HT-29 (cell line): ENCODE data around the gene CCDC102B. TPM values are rescaled to one million over a fixed set of nuclear protein-coding genes. Genes with fewer than 3 reads are reported as not detected.
"Not testable (repeated sequence)": the region's sequence is repeated elsewhere in the genome, so short reads cannot be mapped to it uniquely, and the experiment has no call there.

Experiments
- DNase-seq: peaks from one replicate; pipeline ENCODE4 v3.0.0-alpha.2; 2015; ENCODE audit warnings: low spot score
- total RNA-seq: library from RNA; depleted of rRNA; stranded (reverse); fragments of >200 nt; shearing (Covaris generic); gene quantifications from 2 replicates; pipeline ENCODE4 v1.2.3, GENCODE V29; 2014; rRNA removed

The CCDC102B gene
- not detected in 2 replicates for total RNA-seq

DNA sequence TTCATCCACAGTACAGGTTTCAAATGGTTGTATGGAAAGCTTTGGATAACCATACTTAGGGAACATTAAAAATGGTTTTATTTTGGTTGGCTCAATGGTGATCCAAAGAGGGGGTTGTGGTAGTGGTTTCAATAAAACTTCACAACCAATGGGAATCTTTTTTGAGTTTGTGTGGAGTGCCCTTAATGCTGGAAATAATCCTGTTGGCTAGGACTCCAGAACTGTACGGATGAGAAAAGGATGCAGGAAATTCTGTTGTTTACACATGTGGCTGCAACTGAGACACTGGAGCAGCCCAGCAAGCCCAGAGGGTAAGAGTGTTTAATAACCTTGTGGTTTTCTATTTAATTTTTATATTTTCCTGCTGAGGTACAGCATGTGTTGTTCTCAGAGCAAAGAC lies at the start of gene CCDC102B:
Gene CCDC102B, plus strand, starts transcription at position 210 of the 400 bp plus-strand sequence. CDS start 38,684 bp downstream, outside the sequence.
- DNase-seq, result no peak

DNA sequence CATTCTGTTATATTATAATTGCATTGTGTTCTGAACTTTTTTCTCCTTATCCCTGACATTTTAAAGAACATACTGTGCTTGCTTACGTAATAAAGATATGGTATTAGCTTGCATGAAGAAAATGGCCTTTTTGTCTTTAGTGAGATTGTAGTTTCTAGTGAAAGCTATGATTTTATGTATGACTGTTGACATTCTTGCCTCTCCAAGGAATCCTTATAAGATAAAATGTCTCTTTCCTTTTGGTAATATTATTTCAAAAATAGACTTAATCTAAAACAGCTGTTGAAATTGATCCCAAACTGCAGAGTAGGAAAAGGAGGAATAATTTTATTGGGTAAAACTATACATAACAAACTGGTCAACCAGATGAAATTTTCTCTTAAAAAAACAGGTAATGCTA lies 40.8 kb upstream of the CCDC102B start:
- DNase-seq, result no peak

DNA sequence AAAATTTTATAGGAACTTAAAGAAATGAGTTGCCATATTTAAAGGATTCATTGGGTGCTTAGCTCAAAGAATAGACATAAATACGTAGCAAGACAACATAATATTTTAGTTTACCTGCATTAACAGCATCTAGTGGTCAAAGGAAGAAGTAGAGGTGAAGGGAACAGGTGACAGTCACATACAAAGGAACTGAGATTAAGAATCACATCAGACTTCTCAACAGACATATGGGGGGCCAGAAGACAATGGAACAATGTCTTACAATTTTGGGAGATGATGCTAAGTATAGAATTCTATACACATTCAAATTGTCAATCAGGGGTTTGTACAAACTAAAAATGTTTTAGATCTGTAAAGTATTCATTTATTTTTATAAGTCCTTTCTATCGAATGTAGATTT lies 38.6 kb upstream of the CCDC102B start:
- DNase-seq, result no peak

DNA sequence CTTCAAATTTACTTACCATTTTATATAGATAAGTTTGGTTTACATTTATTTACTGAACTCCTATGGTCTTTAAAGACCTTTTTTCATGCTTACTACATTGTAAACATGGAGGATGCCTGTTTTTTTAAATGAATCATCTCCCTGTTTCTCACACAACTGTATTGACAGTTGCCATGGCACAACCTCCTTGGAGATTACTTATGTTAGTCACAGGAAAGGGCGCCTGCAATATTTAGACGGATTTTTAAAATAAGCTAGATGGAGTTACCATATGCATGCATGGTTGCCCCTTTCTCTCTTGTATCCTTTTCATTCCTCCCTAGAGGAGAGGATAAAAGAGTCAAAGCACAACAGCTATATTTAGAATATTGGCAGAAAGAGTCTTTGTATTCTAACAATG lies 34.8 kb upstream of the CCDC102B start:
- no peak for DNase-seq

DNA sequence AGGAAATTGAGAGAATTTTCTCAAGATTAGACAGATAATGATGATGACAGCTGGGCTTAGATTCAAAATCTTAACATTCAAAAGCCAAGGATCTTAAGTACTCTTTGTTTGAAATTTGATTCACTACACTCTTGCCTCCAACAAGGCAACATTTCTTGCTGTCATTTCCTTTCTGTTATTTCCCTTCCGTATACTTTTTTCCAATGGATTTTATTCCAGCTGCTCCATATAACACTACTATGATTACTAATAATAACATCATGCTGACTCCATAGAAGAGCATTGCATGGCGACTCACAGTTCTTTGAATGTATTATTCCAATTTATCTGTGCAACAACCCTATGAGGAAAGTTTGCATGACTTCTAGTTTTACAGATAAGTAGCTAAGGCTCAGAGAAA lies 33.9 kb upstream of the CCDC102B start:
- no peak for DNase-seq

DNA sequence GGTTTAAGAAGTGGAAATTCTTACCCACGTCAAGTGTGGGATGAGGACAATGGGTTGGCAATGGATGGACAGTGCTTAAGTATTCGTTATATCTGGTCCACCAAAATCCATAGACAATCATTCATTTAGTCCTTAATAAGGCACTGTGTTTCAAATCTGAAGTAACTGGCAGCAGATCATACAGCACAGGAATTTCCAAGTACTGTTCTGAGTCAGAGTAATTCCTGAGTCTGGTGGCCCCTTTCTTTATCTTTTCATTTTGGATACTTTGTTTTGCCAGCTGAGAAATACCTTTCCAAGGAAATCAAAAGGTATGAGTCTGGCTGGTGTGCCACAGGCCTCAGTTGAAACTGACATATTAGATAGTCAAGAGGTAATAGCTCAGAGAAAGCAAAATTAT lies 31.4 kb upstream of the CCDC102B start:
- DNase-seq, result no peak

DNA sequence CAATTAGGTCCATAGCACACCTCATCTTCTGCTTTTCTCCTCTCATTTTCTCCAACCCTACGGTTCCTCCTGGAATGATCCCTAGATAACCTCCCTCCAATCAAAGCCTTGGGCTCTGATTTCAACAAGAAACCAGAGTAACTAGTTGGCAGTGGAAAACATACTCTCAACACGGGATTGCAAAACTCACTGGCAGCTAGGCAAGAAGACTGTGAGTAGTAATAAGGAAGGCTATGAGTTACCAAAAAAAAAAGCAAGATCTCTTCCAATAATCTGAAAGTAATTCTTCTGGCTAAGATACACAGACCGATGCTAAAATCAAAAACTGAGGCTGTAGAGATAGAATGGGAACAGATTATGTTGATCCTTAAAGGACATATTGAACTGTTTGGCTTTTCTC lies 28.4 kb upstream of the CCDC102B start:
- no peak for DNase-seq

DNA sequence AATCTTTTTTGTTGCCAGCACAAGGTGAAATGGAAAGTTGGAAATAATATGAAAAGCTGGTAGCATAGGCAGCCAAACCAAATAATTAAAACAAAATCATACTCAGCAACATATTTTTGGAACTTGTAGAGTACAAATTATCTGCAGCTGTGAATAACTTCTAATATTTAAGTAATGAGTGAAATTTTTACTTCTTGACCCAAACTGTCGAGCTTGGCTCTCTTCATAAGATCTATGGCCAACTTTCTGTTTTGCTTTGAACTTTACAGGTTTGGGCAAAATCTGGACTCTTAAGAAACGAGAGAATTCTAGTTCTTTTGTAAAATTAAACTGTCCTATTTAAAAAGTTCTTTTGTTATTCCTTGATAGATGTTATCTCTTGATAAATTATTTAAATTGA lies 25.6 kb upstream of the CCDC102B start:
- no peak for DNase-seq

DNA sequence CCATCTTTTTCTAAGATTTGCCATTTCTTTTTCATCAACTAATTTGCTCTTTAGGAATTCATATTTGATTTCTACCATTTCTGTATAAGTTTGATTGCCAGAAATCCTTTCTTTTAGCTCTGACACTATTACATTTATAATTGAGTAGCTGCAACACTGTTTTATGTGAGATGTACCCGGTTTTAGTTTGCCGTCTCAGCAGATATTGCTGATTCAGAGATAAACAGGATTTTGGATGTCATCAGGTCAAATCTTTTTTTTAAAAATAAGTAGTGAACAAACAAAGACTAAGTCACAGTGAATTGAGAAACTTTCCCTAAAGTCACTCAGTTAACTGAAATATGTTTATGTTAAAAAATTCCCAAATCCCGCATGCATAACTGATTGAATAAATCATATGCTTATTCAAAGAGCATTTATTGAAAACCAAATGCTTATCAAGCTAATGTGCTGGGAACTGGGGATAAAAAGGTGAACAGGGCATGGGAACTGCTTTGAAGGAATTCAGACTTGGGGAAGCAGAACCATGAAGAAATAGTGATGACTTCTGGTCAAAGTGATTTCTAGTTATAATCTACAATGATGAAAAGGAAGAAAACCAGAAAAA lies 19.5 kb upstream of the CCDC102B start:
- DNase-seq, result no peak

DNA sequence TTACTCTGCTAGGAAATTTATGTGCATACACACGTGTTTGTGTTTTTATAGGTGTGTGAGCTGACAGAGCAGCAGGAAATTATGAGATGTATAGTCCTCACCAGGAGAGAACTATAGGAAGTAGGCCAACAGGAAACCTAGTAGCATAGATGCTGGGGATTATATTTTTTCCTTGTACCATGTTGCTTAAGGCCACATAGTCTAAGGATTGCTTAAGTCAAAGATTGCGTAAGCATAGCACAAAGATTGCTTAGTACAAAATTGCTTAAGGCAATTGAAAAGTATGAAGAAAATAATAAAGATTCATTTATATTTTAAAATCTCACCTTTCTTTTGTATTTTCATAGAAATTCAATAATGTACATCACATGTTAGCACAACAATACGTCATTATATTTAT lies 18.7 kb upstream of the CCDC102B start:
- DNase-seq, result no peak

DNA sequence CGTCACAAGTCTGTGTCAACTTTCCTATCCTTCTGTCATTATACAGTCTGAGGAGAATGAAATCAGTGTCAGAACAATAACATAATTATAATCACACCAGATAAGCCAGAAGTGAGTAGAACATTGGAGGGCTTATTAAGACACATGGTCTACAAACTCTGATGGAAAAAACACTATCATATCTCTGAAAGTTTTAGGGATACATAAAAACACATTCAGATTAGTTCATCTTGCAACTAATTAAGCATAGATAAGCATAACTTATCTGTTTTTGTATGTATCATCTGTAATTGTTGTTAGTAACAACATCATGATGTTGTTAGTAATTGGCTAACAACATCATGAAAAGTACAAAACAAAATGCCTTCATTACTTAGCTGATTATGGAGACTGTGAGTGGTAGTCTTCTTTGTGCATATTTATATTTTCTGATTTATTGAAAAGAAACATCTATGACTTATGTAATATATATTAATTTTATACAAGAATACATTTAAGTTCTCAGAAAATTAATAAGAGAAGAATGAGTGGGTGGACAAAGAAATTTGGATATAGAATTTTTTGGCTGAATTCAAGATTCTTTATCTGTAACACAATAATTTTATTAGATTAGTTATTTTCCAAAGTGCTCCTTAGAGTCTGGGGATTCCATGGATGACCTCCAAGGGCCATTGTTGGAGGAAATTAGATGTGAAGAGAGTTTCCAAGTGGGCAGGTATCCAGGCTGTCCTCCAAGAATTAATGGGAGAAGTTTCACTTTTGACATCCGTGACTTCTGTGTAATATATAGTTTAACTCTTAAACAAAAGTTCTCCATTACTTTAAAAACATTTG lies 16.9 kb upstream of the CCDC102B start:
- no peak for DNase-seq

DNA sequence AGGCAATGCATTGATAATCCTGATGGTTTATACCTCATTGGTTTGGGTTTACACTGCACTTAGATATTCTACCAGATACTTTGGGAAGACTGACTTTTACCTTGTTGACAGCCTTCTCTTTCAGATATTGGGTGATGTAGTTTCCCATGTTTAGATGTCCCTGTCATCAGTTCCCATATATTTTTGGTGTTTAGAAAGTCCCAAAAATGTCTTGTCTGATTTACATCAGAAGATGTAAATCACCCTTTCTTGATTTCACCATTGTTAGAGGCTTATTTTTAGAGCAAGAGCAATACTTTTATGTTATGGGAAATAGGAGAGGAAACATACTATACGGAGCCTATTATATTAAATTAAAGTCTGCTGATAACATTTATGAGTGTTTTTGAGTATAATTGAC lies 14.4 kb upstream of the CCDC102B start:
- no peak for DNase-seq

DNA sequence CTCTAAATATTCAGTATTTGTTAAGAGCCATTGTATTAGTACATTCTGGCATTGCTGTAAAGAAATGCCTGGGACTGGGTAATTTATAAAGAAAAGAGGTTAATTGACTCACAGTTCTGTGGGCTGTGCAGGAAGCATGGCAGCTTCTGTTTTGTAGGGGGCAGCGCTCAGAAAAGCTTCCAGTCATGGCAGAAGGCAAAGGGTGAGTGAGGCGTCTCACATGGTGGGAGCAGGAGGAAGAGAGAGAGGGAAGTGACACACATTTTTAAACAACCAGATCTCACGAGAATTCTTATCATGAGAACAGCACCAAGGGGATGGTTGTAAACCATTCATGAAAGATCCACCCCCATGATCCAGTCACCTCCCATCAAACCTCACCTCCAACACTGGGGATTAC lies 13.8 kb upstream of the CCDC102B start:
- DNase-seq, result no peak

DNA sequence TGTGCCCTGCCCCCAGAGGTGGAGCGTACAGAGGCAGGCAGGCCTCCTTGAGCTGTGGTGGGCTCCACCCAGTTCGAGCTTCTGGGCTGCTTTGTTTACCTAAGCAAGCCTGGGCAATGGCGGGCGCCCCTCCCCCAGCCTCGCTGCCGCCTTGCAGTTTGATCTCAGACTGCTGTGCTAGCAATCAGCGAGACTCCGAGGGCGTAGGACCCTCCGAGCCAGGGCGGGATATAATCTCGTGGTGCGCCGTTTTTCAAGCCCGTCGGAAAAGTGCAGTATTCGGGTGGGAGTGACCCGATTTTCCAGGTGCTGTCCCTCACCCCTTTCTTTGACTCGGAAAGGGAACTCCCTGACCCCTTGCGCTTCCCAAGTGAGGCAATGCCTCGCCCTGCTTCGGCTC lies 7.6 kb upstream of the CCDC102B start:
- not testable (repeated sequence) for DNase-seq

DNA sequence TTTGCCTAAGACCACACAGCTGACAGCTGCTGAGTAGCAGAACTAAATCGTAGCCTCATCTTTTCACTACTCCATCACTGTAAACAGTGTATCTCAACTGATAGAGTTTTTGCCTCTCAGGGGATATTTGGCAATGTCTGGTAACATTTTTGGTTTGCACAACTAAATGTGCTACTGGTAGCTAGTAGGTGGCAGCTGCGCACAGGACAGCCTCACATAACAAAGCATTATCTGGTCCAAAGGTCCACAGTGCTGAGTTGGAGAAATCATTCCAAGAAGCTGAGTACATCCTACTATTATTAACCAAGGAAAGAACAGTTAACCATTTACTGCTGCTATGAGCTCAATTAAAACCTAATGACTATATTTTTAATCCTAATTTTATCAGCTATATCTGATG lies 6.1 kb upstream of the CCDC102B start:
- no peak for DNase-seq

DNA sequence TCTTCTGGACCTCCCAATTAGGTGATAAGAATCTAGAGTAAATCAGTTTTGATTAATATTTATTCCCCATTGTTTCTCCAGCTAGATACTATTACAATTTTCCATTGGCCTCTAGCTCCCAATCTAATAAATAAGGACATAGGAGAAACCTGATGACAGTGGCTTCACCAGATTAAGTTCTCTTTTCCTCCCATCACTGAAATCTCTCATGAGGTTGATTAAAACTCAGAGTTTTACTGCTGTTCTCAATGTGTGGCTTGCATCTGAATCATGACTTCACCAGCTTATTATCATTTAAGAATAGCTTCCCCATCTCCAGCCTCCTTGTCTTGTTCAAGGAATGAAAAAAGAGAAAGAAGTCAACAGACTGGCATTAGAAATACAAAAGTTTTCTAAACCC lies 3.9 kb upstream of the CCDC102B start:
- no peak for DNase-seq

DNA sequence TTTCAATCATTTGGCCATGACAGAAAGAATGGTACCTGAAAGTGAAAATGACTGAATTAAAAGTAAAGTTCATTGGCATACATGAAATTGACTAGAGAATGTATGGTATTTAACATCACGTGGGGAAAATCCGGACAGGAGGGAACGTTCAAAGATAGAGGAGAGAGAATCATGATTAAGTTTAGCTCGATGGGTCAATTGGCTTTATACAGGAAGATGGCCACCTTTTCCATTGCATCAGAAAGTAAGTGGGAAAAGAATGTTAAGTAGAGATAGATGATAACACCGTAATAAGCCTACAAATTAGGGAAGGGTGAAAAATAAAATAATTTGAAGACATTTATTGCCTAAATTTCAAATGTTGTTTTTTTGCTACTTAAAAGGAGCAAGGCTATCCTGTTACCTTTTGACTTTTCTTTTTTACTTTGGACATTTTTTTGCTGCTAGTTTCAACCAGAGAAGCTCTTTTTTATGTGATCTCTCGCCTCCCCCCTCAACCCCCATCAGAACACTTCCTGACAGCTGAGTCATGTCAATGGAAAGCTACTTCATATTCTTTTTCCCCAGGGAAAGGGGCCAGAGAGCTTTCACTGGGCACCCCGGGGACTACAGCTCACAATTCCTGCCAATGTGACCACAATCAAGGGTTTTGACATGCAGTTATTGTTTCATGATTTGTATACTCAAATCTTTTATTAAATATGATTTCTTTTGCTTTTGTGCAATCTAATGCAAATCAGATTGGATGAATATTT lies 767 bp upstream of the CCDC102B start:
- no peak for DNase-seq

DNA sequence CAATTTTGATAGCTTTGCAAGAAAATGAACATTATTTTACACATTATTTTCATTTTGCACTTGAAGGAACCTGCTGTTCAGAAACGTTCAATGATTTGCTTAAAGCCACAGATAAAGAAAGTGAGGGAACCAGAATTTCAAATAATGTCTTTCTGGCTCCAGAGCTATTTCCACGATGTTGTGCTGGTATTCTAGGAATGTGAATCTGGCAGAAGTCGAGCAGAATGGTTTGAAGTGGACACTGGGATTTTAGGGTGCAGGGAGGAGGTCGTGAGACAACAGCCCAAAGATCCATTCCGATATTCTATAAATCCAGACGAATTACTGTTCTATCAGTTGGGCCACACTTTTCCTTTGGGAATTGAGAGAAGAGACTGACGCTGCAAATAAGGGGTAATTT lies 2.2 kb downstream of the CCDC102B start:
- no peak for DNase-seq

DNA sequence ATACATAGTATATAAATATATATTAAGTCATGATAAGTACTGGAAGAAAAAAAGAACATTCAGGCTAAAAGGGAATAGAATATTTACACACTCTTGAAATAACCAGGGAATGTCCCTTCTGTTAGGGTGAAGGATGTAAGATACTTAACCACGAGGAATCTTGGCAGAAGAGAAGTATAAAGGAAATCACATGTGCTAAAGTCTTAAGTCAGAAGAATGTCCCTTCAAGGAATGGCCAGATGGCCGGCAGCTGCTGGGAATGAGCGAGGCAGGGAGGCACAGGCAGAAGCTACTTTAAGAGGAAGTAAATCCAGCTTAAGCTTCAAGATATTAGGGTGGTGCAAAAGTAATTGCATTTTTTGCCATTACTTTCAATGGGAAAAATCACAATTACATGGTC lies 5.5 kb downstream of the CCDC102B start:
- no peak for DNase-seq

DNA sequence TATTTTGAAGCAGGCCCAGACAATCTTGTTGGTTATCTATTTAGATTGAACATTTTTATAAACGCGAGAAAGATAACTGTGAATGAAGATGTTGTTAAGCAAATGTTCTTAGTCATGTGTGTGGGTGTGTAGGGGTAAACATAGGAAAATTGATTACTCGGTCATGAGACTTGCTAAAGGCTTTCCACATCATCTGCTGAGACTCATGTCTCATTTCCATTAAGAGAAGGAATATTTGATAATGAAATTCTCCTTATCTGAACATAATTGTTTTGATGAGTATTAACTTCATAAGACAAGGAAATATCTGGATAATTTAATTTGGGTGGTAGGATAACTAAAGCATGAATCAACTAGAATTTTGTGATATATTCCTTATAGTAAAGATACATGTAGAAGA lies 19.7 kb downstream of the CCDC102B start:
- no peak for DNase-seq

DNA sequence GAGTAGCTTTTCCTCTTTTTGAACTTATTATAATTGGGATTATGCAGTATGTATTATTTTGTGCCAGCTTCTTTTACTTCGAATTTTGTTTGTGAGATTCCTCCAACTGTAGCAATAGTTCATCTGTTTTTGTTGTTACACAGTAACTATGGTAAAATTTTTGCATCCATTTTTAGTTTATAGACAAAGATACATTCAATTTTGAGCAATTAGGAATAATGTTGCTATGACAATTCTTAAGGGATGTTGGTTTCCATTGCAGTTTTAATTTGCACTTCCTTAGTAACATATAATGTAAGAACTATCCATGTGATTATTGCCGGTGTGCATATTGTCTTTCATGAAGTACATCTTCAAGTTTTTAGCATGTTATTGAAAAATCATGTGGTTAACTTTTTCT lies 20.7 kb downstream of the CCDC102B start:
- no peak for DNase-seq

DNA sequence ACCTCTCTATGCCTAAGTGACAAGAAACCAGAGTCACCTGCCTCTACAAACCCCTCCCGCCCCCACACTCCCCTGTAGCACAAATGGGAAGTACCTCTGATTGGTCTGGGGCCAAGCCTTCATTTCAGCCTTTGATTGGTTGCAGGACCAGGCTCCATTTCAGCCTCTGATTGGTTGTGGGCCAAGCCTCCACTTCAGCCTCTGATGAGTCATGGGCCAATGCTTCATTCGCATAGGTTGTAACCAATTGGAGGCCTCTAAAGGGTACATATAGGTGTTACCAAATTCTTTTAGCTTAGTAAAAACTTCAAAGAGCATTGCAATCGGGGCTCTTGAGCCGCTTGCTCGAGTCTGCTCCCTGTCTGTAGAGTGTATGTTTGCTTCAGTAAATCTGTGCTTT lies 25.0 kb downstream of the CCDC102B start:
- no peak for DNase-seq

DNA sequence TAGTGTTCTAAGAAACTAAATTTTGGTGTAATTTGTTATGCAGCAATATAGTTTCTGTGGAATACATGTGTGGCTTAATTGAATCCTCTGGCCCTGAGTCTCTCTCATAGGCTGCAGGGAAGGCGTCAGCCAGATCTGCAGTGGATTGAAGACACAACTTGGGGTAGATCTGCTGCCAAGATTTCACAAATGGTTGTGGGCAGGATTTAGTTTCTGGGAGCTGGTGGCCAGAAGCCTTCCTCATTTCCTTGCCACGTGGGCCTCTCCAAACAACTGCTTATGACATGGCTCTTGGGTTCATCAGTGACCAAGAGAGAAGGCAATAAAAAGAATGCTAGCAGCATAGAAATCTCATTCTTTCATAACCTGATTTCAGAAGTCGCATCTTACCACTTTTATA lies 28.2 kb downstream of the CCDC102B start:
- no peak for DNase-seq
